Gastroesophageal sphincter (tissue), 4 donors: Measurements from ENCODE around the gene MRPS17. TPM values are rescaled to one million over a fixed set of nuclear protein-coding genes. Genes with fewer than 3 reads are reported as not detected.

Experiments
- ATAC-seq: fragments of 150-250 bp; one replicate; pipeline ENCODE4 v1.9.1; 2016; ENCODE audit warnings: mild to moderate bottlenecking, moderate library complexity
- H3K27ac ChIP-seq, 4 donors: fragments of 200-600 bp; sonication (generic) in 3 of 4; 1 replicate in 3 of 4; 2 replicates in 1 of 4; pipeline ENCODE4 v1.5.1; 2016 to 2019
- H3K27me3 ChIP-seq: fragments of 200-600 bp; sonication (generic); one replicate; pipeline ENCODE4 v1.5.1; 2019
- H3K36me3 ChIP-seq, 2 donors: fragments of 200-600 bp; sonication (generic); one replicate each; pipeline ENCODE4 v1.5.1; 2019; ENCODE audit warnings: control low read depth in 1 of 2
- H3K4me1 ChIP-seq, 3 donors: fragments of 200-600 bp; sonication (generic); 1 replicate in 2 of 3; 2 replicates in 1 of 3; pipeline ENCODE4 v1.5.1; 2016 to 2019; ENCODE audit warnings: control low read depth in 2 of 3
- H3K4me3 ChIP-seq, 2 donors: fragments of 200-600 bp; sonication (generic); one replicate each; pipeline ENCODE4 v1.5.1; 2019; ENCODE audit warnings: mild to moderate bottlenecking in 1 of 2, moderate library complexity in 1 of 2
- H3K9me3 ChIP-seq, 3 donors: fragments of 200-600 bp; sonication (generic); one replicate each; pipeline ENCODE4 v1.5.1; 2017 to 2019; ENCODE audit warnings: control low read depth in 2 of 3
- CTCF ChIP-seq, 4 experiments: fragments of 200-600 bp in 2 of 4; fragments of 450-650 bp in 2 of 4; sonication (generic) in 1 of 4; IDR thresholded peaks; one replicate each; pipeline ENCODE4 v1.5.1; 2017 to 2019; ENCODE audit warnings: antibody characterized with exemption in 4 of 4, mild to moderate bottlenecking in 2 of 4, moderate library complexity in 2 of 4
- EP300 ChIP-seq: sonication (generic); formaldehyde crosslinking; IDR thresholded peaks from one replicate; pipeline ENCODE4 v1.6.1; 2017; ENCODE audit warnings: antibody characterized with exemption, mild to moderate bottlenecking
- POLR2A ChIP-seq, 2 donors: fragments of 450-650 bp; IDR thresholded peaks; one replicate each; pipeline ENCODE4 v1.6.1; 2017; ENCODE audit warnings: antibody characterized with exemption in 2 of 2, mild to moderate bottlenecking in 2 of 2, moderate library complexity in 1 of 2
- POLR2AphosphoS5 ChIP-seq: sonication (generic); formaldehyde crosslinking; IDR thresholded peaks from one replicate; pipeline ENCODE4 v1.6.1; 2017; ENCODE audit warnings: antibody characterized with exemption
- WGBS, 2 donors: methylation state at CpG; one replicate each; pipeline ENCODE4 v1.1.5; 2018; ENCODE audit warnings: low coverage in 1 of 2; 5-methylcytosine and 5-hydroxymethylcytosine counted together
- total RNA-seq, 4 donors: library from RNA; depleted of rRNA; stranded (reverse); fragments of >200 nt; gene quantifications; one replicate each; pipeline ENCODE4 v1.1.0, GENCODE V29; 2016

The MRPS17 gene
- total RNA-seq, 4 donors from 2014 or later, result 10.1 to 19.7 (median 13.7) TPM

- peaks cover 0 to 99% of the 10 kb centered on the region in 2 donors for H3K36me3 ChIP-seq
Measured at GRCh38 chr7:55992346-55992745, 40.7 kb downstream of the MRPS17 start.

GRCh38 chr7:55996856-55997500 lies 45.3 kb downstream of the MRPS17 start:
- Histone ChIP-seq H3K27ac (no peak overlapping the region), H3K27me3 (no peaks in the 10 kb centered on the region), H3K4me3 (no peak overlapping the region), H3K36me3 (peaks cover 0 to 89% of the 10 kb centered on the region in 2 donors), H3K4me1 (no peaks in the 10 kb centered on the region), H3K9me3 (no peaks in the 10 kb centered on the region)
- WGBS, 2 donors, result 73 to 88% methylated on average over 4 to 5 of the region's 8 CpGs
- TF ChIP-seq POLR2AphosphoS5 (no peak), POLR2A (IDR thresholded peaks at IDR 0.05) (no peak), CTCF (IDR thresholded peaks at IDR 0.05) (no peak), EP300 (no peak)
- ATAC-seq, result no peak

More at GRCh38 chr7:55992346-55992745, 40.7 kb downstream of the MRPS17 start:
- 70 to 75% methylated on average over 2 to 3 of the region's 3 CpGs for WGBS, 2 donors
- H3K4me1 ChIP-seq, result no peaks in the 10 kb centered on the region
- ATAC-seq, result no peak
- no peaks in the 10 kb centered on the region for H3K9me3 ChIP-seq
- no peaks in the 10 kb centered on the region for H3K27me3 ChIP-seq
- H3K27ac ChIP-seq, result no peak overlapping the region
- TF ChIP-seq CTCF (IDR thresholded peaks at IDR 0.05), result no peak
- no peak overlapping the region for H3K4me3 ChIP-seq

GRCh38 chr7:56003749-56004148 lies 52.1 kb downstream of the MRPS17 start:
- TF ChIP-seq EP300 (no peak), CTCF (IDR thresholded peaks at IDR 0.05) (no peak), POLR2AphosphoS5 (no peak), POLR2A (IDR thresholded peaks at IDR 0.05) (no peak)

More at GRCh38 chr7:56003749-56004148, 52.1 kb downstream of the MRPS17 start:
- 60 to 67% methylated on average over 1 to 3 of the region's 4 CpGs for WGBS, 2 donors
- Histone ChIP-seq H3K36me3 (peaks cover 0 to 26% of the 10 kb centered on the region in 2 donors), H3K27ac (no peak overlapping the region), H3K9me3 (no peaks in the 10 kb centered on the region), H3K4me1 (peaks cover 0 to 8% (median 0%) of the 10 kb centered on the region in 3 donors), H3K27me3 (no peaks in the 10 kb centered on the region), H3K4me3 (no peak overlapping the region)
- ATAC-seq, result no peak

Other genes with a start within 250 kb of the MRPS17 start
- gene SEPTIN14, start 89.1 kb upstream of the MRPS17 start, total RNA-seq, result not detected
- 1 to 10 TPM; 2.6 to 4.4 (median 3.1) TPM for gene ZNF713, start 64.4 kb upstream of the MRPS17 start, total RNA-seq
- 100 to 1,000 TPM in 2 of 4 donors, 10 to 100 TPM in 2; 64.2 to 113 (median 97.3) TPM for gene NIPSNAP2, start 12.7 kb downstream of the MRPS17 start, total RNA-seq
- 10 to 100 TPM in 1 of 4 donors, 1 to 10 TPM in 3; 6.9 to 13.5 (median 8.6) TPM for gene PSPH, start 99.6 kb downstream of the MRPS17 start, total RNA-seq
- 100 to 1,000 TPM in 2 of 4 donors, 10 to 100 TPM in 2; 88.3 to 138 (median 116) TPM for gene CCT6A, start 99.9 kb downstream of the MRPS17 start, total RNA-seq
- gene SUMF2, start 112.4 kb downstream of the MRPS17 start, total RNA-seq, result 100 to 1,000 TPM in 1 of 4 donors, 10 to 100 TPM in 3; 84.2 to 117 (median 88.6) TPM
- 1 to 10 TPM in 2 of 4 donors, not detected in 2; 1.9 to 2.1 TPM for gene PHKG1, start 141.1 kb downstream of the MRPS17 start, total RNA-seq
- gene CHCHD2, start 154.6 kb downstream of the MRPS17 start, total RNA-seq, result 100 to 1,000 TPM; 221 to 414 (median 339) TPM
- under 1 TPM in 1 of 4 donors, not detected in 3; 0.77 TPM for gene NUPR2, start 164.5 kb downstream of the MRPS17 start, total RNA-seq